ENCODE measurements around the gene TCF15. TPM values are rescaled to one million over a fixed set of nuclear protein-coding genes. Genes with fewer than 3 reads are reported as not detected.
"Not testable (repeated sequence)": the region's sequence is repeated elsewhere in the genome, so short reads cannot be mapped to it uniquely, and the experiment has no call there.

TCF15 gene
- total RNA-seq, 4 donors from 2014 or later = 3.6 to 10.7 (median 4.1) TPM

- ATAC-seq = no peak
- Histone ChIP-seq H3K9me3 (no peaks in the 10 kb centered on the region), H3K4me1 (peaks cover 0 to 9% of the 10 kb centered on the region in 2 donors), H3K27ac (peak overlapping the region; percentile 32 to 49 (median 46)), H3K36me3 (peaks cover 0 to 27% of the 10 kb centered on the region in 2 donors), H3K4me3 (no peak overlapping the region), H3K27me3 (peaks cover 0 to 14% (median 2%) of the 10 kb centered on the region in 3 donors)
- no peak for DNase-seq
- in situ Hi-C loops (cut with MboI; ENCODE audit: low sequenced_read_pairs in 4 of 4) (loop anchor here in 3 of 4 donors (5.0 to 10.0 kb wide), 3 partner anchors 80 to 290 kb away; no protein-coding TSS in a partner anchor), intact Hi-C loops (cut with DNase I; ENCODE audit: low total_unique reads) (loop anchor here (1.0 to 2.0 kb wide), 2 partner anchors 84 to 290 kb away; no protein-coding TSS in a partner anchor)
- TF ChIP-seq CTCF (IDR thresholded peaks at IDR 0.05 in 4 of 5, conservative IDR thresholded peaks at IDR 0.05 in 1 of 5) = no peak
- no peak for TF ChIP-seq POLR2A (IDR thresholded peaks at IDR 0.05)
These were observed 34.7 kb upstream of the TCF15 start for GRCh38 chr20:644692-645317.

GRCh38 chr20:642398-643174, 32.5 kb upstream of the TCF15 start:
- TF ChIP-seq CTCF (IDR thresholded peaks at IDR 0.05 in 4 of 5, conservative IDR thresholded peaks at IDR 0.05 in 1 of 5) (no peak), POLR2A (IDR thresholded peaks at IDR 0.05) (peak in 1 of 2 donors; percentile 44)
- DNase-seq = no peak
- Histone ChIP-seq H3K9me3 (no peaks in the 10 kb centered on the region), H3K36me3 (peaks cover 0 to 5% of the 10 kb centered on the region in 2 donors), H3K27me3 (peaks cover 0 to 14% (median 2%) of the 10 kb centered on the region in 3 donors), H3K4me3 (peak overlapping the region; percentile 39 to 51 (median 46)), H3K4me1 (peaks cover 0 to 9% of the 10 kb centered on the region in 2 donors), H3K27ac (peak overlapping the region; percentile 52 to 71 (median 60))
- no peak for ATAC-seq
- in situ Hi-C loops (cut with MboI; ENCODE audit: low sequenced_read_pairs in 4 of 4) (loop anchor here in 3 of 4 donors (5.0 to 10.0 kb wide), 3 partner anchors 78 to 288 kb away; no protein-coding TSS in a partner anchor), intact Hi-C loops (cut with DNase I; ENCODE audit: low total_unique reads) (no loop called here)

- DNase-seq; H3K9me3 ChIP-seq; H3K36me3 ChIP-seq; H3K4me1 ChIP-seq; ATAC-seq; intact Hi-C loops (cut with DNase I; ENCODE audit: low total_unique reads): not testable (repeated sequence)
- H3K27me3 ChIP-seq = peaks cover 0 to 14% (median 2%) of the 10 kb centered on the region in 3 donors
- in situ Hi-C loops (cut with MboI; ENCODE audit: low sequenced_read_pairs in 4 of 4) = loop anchor here in 3 of 4 donors (5.0 to 10.0 kb wide), 3 partner anchors 77 to 287 kb away; no protein-coding TSS in a partner anchor
- H3K27ac ChIP-seq = peak overlapping the region in 1 of 4 donors; percentile 59
- peak overlapping the region in 3 of 4 donors; percentile 39 to 50 (median 42) for H3K4me3 ChIP-seq
These were observed 31.9 kb upstream of the TCF15 start for GRCh38 chr20:642013-642397.

GRCh38 chr20:641516-641875, 31.4 kb upstream of the TCF15 start:
- Histone ChIP-seq H3K27ac (no peak overlapping the region), H3K4me1 (peaks cover 0 to 3% of the 10 kb centered on the region in 2 donors), H3K9me3 (no peaks in the 10 kb centered on the region), H3K27me3 (peaks cover 0 to 14% (median 2%) of the 10 kb centered on the region in 3 donors), H3K36me3 (no peaks in the 10 kb centered on the region), H3K4me3 (no peak overlapping the region)
- no peak for TF ChIP-seq POLR2A (IDR thresholded peaks at IDR 0.05)
- no peak for TF ChIP-seq CTCF (IDR thresholded peaks at IDR 0.05 in 4 of 5, conservative IDR thresholded peaks at IDR 0.05 in 1 of 5)
- intact Hi-C loops (cut with DNase I; ENCODE audit: low total_unique reads) (no loop called here), in situ Hi-C loops (cut with MboI; ENCODE audit: low sequenced_read_pairs in 4 of 4) (loop anchor here in 3 of 4 donors (5.0 to 10.0 kb wide), 3 partner anchors 77 to 287 kb away; no protein-coding TSS in a partner anchor)
- ATAC-seq (no peak), DNase-seq (no peak)

All from gastrocnemius medialis (tissue), 4 donors.